PC-9 (cell line): ENCODE measurements around the gene OR2T27. TPM values are rescaled to one million over a fixed set of nuclear protein-coding genes. Genes with fewer than 3 reads are reported as not detected.
"Not testable (repeated sequence)": the region's sequence is repeated elsewhere in the genome, so short reads cannot be mapped to it uniquely, and the experiment has no call there.

Source experiments
- Bru-seq: library from RNA; stranded (reverse); fragments of 400-500 nt; gene quantifications from one replicate; lab custom pipeline; 2021; lab: Mats Ljungman, UMichigan
- BruChase-seq, 2 experiments: library from RNA; stranded (reverse); fragments of 400-500 nt; gene quantifications; one replicate each; lab custom pipeline; 2021; lab: Mats Ljungman, UMichigan
- BruUV-seq: library from RNA; stranded (reverse); fragments of 400-500 nt; replicated peaks from 2 replicates; lab custom pipeline; 2021; lab: Mats Ljungman, UMichigan
- CTCF ChIA-PET: fragments of 300-600 bp; sonication (Branson Sonifier 250); formaldehyde crosslinking; loops from one replicate; lab custom pipeline; 2022; ENCODE audit warnings: antibody characterized with exemption; lab: Charles Lee
- POLR2A ChIA-PET: fragments of 300-600 bp; sonication (Branson Sonifier 250); formaldehyde crosslinking; loops from one replicate; lab custom pipeline; 2022; ENCODE audit warnings: antibody characterized with exemption; ENCODE audit not compliant: unreplicated experiment; lab: Charles Lee
- DNase-seq, 2 experiments: peaks; one replicate each; pipeline versions ENCODE4 v3.0.0 to v3.0.0-alpha.2; 2015 to 2022; ENCODE audit warnings: mixed read lengths in 1 of 2
- H2AFZ ChIP-seq: fragments of 200-600 bp; sonication (generic); 2 replicates; pipeline ENCODE4 v1.8.1; 2017; ENCODE audit warnings: antibody characterized with exemption
- H3F3A ChIP-seq: fragments of 200-600 bp; sonication (generic); 2 replicates; pipeline ENCODE4 v1.8.1; 2017; ENCODE audit warnings: antibody characterized with exemption, mild to moderate bottlenecking, low read depth; ENCODE audit not compliant: insufficient read depth
- H3K27ac ChIP-seq: fragments of 200-600 bp; sonication (generic); 2 replicates; pipeline ENCODE4 v1.6.1; 2016; ENCODE audit warnings: mixed run types
- H3K27me3 ChIP-seq: fragments of 200-600 bp; sonication (generic); 2 replicates; pipeline ENCODE4 v1.6.1; 2016; ENCODE audit warnings: low read depth, mixed run types; ENCODE audit not compliant: insufficient read depth
- H3K36me3 ChIP-seq: fragments of 200-600 bp; sonication (generic); 2 replicates; pipeline ENCODE4 v1.6.1; 2016; ENCODE audit warnings: low read depth, mixed run types
- H3K4me1 ChIP-seq: fragments of 200-600 bp; sonication (generic); replicated peaks from 2 replicates; pipeline ENCODE4 v1.6.1; 2016; ENCODE audit warnings: mixed run types; ENCODE audit not compliant: insufficient read depth
- H3K4me2 ChIP-seq: fragments of 200-600 bp; sonication (generic); 2 replicates; pipeline ENCODE4 v1.6.1; 2017; ENCODE audit warnings: mixed run types
- H3K4me3 ChIP-seq: fragments of 200-600 bp; sonication (generic); 2 replicates; pipeline ENCODE4 v1.6.1; 2016; ENCODE audit warnings: mixed run types
- H3K79me2 ChIP-seq: fragments of 200-600 bp; sonication (generic); 2 replicates; pipeline ENCODE4 v1.6.1; 2017; ENCODE audit warnings: low read depth, mixed run types
- H3K9me2 ChIP-seq: fragments of 200-600 bp; sonication (generic); 2 replicates; pipeline ENCODE4 v1.8.1; 2017; ENCODE audit warnings: mild to moderate bottlenecking; ENCODE audit not compliant: insufficient read depth
- H3K9me3 ChIP-seq: fragments of 200-600 bp; sonication (generic); 2 replicates; pipeline ENCODE4 v1.8.1; 2016; ENCODE audit warnings: low read depth; ENCODE audit not compliant: insufficient read depth
- H4K20me1 ChIP-seq: fragments of 200-600 bp; sonication (generic); 2 replicates; pipeline ENCODE4 v1.8.1; 2017; ENCODE audit not compliant: insufficient read depth
- EZH2 ChIP-seq: fragments of 200-600 bp; sonication (generic); IDR thresholded peaks from 2 replicates; pipeline ENCODE4 v1.8.0; 2017; ENCODE audit warnings: antibody characterized with exemption, low read depth
- intact Hi-C: fragments of 100-400 bp; cut with micrococcal nuclease; formaldehyde crosslinking; loops from one replicate; pipeline ENCODE4 v1.10.0; 2022; ENCODE audit not compliant: unreplicated experiment
- long read RNA-seq: library from polyadenylated mRNA; stranded (forward); transcript quantifications from one replicate; pipeline ENCODE4 v2.0.0, GENCODE V29; 2022
- total RNA-seq: library from RNA; stranded (reverse); gene quantifications from 2 replicates; pipeline ENCODE4 v1.2.3, GENCODE V29; 2021
- TF ChIP-seq, protein P1 (sequence below): fragments of 200-600 bp; sonication (generic); conservative IDR thresholded peaks from 2 replicates; pipeline ENCODE4 v1.6.1; 2017; ENCODE audit warnings: mixed run types, antibody characterized with exemption, mild to moderate bottlenecking, moderate library complexity

OR2T27 gene, protein sequence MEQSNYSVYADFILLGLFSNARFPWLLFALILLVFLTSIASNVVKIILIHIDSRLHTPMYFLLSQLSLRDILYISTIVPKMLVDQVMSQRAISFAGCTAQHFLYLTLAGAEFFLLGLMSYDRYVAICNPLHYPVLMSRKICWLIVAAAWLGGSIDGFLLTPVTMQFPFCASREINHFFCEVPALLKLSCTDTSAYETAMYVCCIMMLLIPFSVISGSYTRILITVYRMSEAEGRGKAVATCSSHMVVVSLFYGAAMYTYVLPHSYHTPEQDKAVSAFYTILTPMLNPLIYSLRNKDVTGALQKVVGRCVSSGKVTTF
- not detected in 2 replicates for total RNA-seq
- Bru-seq, nascent RNA, result not detected
- not detected for BruChase-seq, experiment 1, labeled RNA remaining after a 2-hour chase
- not detected for BruChase-seq, experiment 2, labeled RNA remaining after a 6-hour chase
- long read RNA-seq, result 0 reads

DNA sequence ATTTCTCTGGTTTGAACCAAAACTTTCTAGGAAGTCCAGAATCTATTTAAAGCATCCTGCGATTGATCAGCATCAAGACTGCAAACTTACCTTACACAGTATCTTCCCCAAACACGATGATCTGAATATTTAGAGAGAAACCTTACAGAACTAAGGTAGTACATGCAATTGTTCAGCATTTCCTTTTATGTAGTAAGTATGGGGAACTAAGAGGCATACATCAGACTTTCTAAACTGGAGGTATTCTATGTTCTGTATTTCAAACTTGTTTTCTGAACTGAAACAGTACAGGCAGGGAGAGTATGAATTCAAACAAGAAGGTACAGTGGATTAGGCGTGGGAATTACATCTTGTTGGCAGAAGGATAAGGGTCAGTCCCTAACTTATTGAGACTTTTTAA is at the start of gene OR2T27:
Gene OR2T27 (minus strand): TSS at position 175 of the 400 bp plus-strand sequence. CDS start 4,644 bp downstream, outside the sequence.
- H4K20me1 ChIP-seq, H3K4me2 ChIP-seq, BruUV-seq, H2AFZ ChIP-seq, H3K79me2 ChIP-seq, H3K4me3 ChIP-seq, CTCF ChIA-PET, H3K4me1 ChIP-seq, H3K27me3 ChIP-seq, H3K9me3 ChIP-seq, H3K27ac ChIP-seq, POLR2A ChIA-PET, H3F3A ChIP-seq, DNase-seq, intact Hi-C loops, H3K9me2 ChIP-seq, H3K36me3 ChIP-seq: not testable (repeated sequence)

DNA sequence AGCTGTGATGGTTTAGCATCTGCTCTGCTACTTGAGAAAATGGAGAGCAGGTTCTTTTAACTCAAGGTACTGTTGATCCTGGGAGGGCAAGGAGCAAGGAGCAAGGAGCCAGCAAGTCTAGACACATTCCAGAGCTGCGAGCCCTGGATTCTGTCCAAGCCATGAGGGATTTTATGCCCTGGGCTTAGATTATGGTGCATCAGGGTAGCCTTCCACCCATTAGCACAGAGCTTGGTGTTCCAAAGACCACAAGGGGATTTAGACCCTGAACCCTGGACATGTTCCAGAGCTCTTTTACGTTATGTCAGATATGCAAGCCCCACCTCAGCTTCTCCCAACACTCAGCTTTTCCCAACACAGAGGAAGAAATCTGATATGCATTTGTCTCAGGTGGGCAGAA is 49.3 kb upstream of the OR2T27 start:
- intact Hi-C loops, result no loop called here
- no peak overlapping the region for H3K4me3 ChIP-seq
- no peaks in the 10 kb centered on the region for H3K4me1 ChIP-seq
- DNase-seq, result no peak
- POLR2A ChIA-PET, result no interaction called here
- H3F3A ChIP-seq, result no peaks in the 10 kb centered on the region
- CTCF ChIA-PET, result no interaction called here
- peaks cover 9% of the 10 kb centered on the region; the same call in 1 of the 2 replicates for H3K27me3 ChIP-seq
- BruUV-seq, result no TSS peak
- H3K9me3 ChIP-seq, result no peaks in the 10 kb centered on the region
- H2AFZ ChIP-seq, result no peak overlapping the region
- no peaks in the 10 kb centered on the region for H3K79me2 ChIP-seq
- H3K9me2 ChIP-seq, result no peaks in the 10 kb centered on the region
- TF ChIP-seq, protein P1, sequence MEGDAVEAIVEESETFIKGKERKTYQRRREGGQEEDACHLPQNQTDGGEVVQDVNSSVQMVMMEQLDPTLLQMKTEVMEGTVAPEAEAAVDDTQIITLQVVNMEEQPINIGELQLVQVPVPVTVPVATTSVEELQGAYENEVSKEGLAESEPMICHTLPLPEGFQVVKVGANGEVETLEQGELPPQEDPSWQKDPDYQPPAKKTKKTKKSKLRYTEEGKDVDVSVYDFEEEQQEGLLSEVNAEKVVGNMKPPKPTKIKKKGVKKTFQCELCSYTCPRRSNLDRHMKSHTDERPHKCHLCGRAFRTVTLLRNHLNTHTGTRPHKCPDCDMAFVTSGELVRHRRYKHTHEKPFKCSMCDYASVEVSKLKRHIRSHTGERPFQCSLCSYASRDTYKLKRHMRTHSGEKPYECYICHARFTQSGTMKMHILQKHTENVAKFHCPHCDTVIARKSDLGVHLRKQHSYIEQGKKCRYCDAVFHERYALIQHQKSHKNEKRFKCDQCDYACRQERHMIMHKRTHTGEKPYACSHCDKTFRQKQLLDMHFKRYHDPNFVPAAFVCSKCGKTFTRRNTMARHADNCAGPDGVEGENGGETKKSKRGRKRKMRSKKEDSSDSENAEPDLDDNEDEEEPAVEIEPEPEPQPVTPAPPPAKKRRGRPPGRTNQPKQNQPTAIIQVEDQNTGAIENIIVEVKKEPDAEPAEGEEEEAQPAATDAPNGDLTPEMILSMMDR, result no peak
- no peak for TF ChIP-seq EZH2
- no peaks in the 10 kb centered on the region for H4K20me1 ChIP-seq
- no peaks in the 10 kb centered on the region for H3K36me3 ChIP-seq
- no peak overlapping the region for H3K4me2 ChIP-seq
- H3K27ac ChIP-seq, result no peak overlapping the region

DNA sequence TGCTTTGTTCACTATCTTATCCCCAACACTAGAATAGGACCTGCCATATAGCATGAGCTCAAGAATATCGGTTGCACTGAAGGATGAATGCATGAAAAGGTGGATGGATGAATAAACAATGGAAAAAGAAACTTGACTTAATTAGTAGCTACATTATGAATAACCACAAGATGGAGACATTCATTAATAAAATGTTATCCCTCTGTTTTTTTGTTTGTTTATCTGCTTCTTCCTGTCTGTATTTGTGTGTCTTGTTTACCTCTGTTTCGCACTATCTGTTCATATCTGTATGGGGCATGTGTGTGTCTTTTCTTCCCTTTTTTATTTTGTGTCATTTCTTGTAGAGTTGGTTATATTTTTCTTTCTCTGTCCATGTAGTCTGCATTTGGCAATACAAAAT is 48.3 kb upstream of the OR2T27 start:
- Histone ChIP-seq H3K4me3 (no peak overlapping the region), H3K36me3 (no peaks in the 10 kb centered on the region), H4K20me1 (no peaks in the 10 kb centered on the region), H3K79me2 (no peaks in the 10 kb centered on the region), H3K27me3 (peaks cover 9% of the 10 kb centered on the region; the same call in 1 of the 2 replicates), H2AFZ (no peak overlapping the region), H3K9me3 (no peaks in the 10 kb centered on the region), H3K4me2 (no peak overlapping the region), H3K9me2 (no peaks in the 10 kb centered on the region), H3K4me1 (no peaks in the 10 kb centered on the region), H3F3A (no peaks in the 10 kb centered on the region), H3K27ac (no peak overlapping the region)
- ChIA-PET POLR2A (no interaction called here), CTCF (no interaction called here)
- no peak for DNase-seq
- no TSS peak for BruUV-seq
- TF ChIP-seq, protein P1, result peak; percentile 38; the same call in 1 of the 2 replicates
- TF ChIP-seq EZH2, result no peak
- intact Hi-C loops, result no loop called here
